B cell (primary cell): Measurements from ENCODE around the gene ZBTB17. TPM values are rescaled to one million over a fixed set of nuclear protein-coding genes. Genes with fewer than 3 reads are reported as not detected.

Source experiments
- ATAC-seq: fragments of 200-7000 bp; cut with Tn5 transposase; one replicate; pipeline ENCODE4 v1.10.0; 2021; ENCODE audit warnings: low read depth, mild to moderate bottlenecking, moderate number of reproducible peaks, moderate library complexity
- CTCF ChIA-PET: fragments of 350-600 bp; sonication (Branson Sonifier 250); formaldehyde crosslinking; loops from one replicate; lab custom pipeline; 2021; ENCODE audit warnings: antibody characterized with exemption, inconsistent platforms; lab: Charles Lee
- POLR2A ChIA-PET: fragments of 350-600 bp; sonication (Branson Sonifier 250); formaldehyde crosslinking; loops from one replicate; lab custom pipeline; 2021; ENCODE audit warnings: antibody characterized with exemption; lab: Charles Lee
- DNase-seq: peaks from one replicate; pipeline ENCODE4 v3.0.0; 2013
- H2AFZ ChIP-seq: 2 replicates; pipeline ENCODE4 v1.6.1; 2012; ENCODE audit warnings: mild to moderate bottlenecking, low read depth, low read length; ENCODE audit not compliant: insufficient read depth, poor library complexity, severe bottlenecking
- H3K27ac ChIP-seq, 2 donors: 1 replicate in 1 of 2; 2 replicates in 1 of 2; pipeline ENCODE4 v1.5.1; 2012 to 2013; ENCODE audit warnings: low read length in 2 of 2, mild to moderate bottlenecking in 2 of 2, moderate library complexity in 1 of 2
- H3K27me3 ChIP-seq, 4 experiments: fragments of 200-600 bp in 1 of 4; sonication (generic) in 1 of 4; replicated peaks in 1 of 4; 1 replicate in 2 of 4; 2 replicates in 2 of 4; pipeline versions ENCODE4 v1.6.1 to v1.7.0; 2013 to 2016; ENCODE audit warnings: low read length in 3 of 4, mild to moderate bottlenecking in 2 of 4, mixed read lengths in 1 of 4, moderate library complexity in 1 of 4; ENCODE audit not compliant: insufficient read depth in 4 of 4, control insufficient read depth in 3 of 4; ENCODE audit errors: control extremely low read depth in 1 of 4
- H3K36me3 ChIP-seq, 2 experiments: replicated peaks in 1 of 2; 1 replicate in 1 of 2; 2 replicates in 1 of 2; pipeline versions ENCODE4 v1.6.1 to v1.7.1; 2013; ENCODE audit warnings: low read length in 1 of 2; ENCODE audit not compliant: insufficient read depth in 2 of 2, control insufficient read depth in 1 of 2; ENCODE audit errors: control extremely low read depth in 1 of 2, extremely low read depth in 1 of 2
- H3K4me1 ChIP-seq, 2 donors: fragments of 200-600 bp in 1 of 2; sonication (generic) in 1 of 2; 1 replicate in 1 of 2; 2 replicates in 1 of 2; pipeline versions ENCODE4 v1.5.1 to v1.6.1; 2013 to 2017; ENCODE audit warnings: low read length in 2 of 2; ENCODE audit not compliant: control insufficient read depth in 2 of 2, insufficient read depth in 2 of 2
- H3K4me2 ChIP-seq: replicated peaks from 2 replicates; pipeline ENCODE3; 2012; ENCODE audit warnings: mild to moderate bottlenecking, low read depth, low read length; ENCODE audit not compliant: poor library complexity, severe bottlenecking
- H3K4me3 ChIP-seq, 5 experiments: fragments of 200-600 bp in 1 of 5; sonication (generic) in 1 of 5; 1 replicate in 3 of 5; 2 replicates in 2 of 5; pipeline versions ENCODE4 v1.5.1 to v1.7.0; 2011 to 2016; ENCODE audit warnings: low read length in 4 of 5, mild to moderate bottlenecking in 4 of 5, low read depth in 2 of 5, control low read depth in 1 of 5, moderate library complexity in 1 of 5; ENCODE audit not compliant: insufficient read depth in 1 of 5; ENCODE audit errors: control extremely low read depth in 1 of 5, extremely low read depth in 1 of 5
- H3K79me2 ChIP-seq: fragments of 200-600 bp; sonication (generic); one replicate; pipeline ENCODE4 v1.6.0; 2016; ENCODE audit warnings: low read length; ENCODE audit not compliant: control insufficient read depth, insufficient read depth
- H3K9ac ChIP-seq: fragments of 200-600 bp; sonication (generic); 2 replicates; pipeline ENCODE4 v1.6.1; 2017; ENCODE audit warnings: mild to moderate bottlenecking, low read length, moderate library complexity
- H3K9me3 ChIP-seq, 3 donors: one replicate each; pipeline versions ENCODE4 v1.6.1 to v1.7.1; 2013; ENCODE audit warnings: low read length in 2 of 3; ENCODE audit not compliant: control insufficient read depth in 2 of 3, insufficient read depth in 1 of 3; ENCODE audit errors: control extremely low read depth in 1 of 3
- H4K20me1 ChIP-seq: 2 replicates; pipeline ENCODE4 v1.6.0; 2012; ENCODE audit warnings: mild to moderate bottlenecking, low read length; ENCODE audit not compliant: insufficient read depth, control insufficient read depth, poor library complexity, severe bottlenecking
- H3K27ac Mint-ChIP-seq: one replicate; pipeline ENCODE4 v1.8.0; 2021; ENCODE audit warnings: mixed read lengths
- H3K27me3 Mint-ChIP-seq: one replicate; pipeline ENCODE4 v1.8.0; 2021; ENCODE audit warnings: mixed read lengths
- H3K4me1 Mint-ChIP-seq: one replicate; pipeline ENCODE4 v1.8.0; 2021; ENCODE audit warnings: mixed read lengths
- H3K4me3 Mint-ChIP-seq: one replicate; pipeline ENCODE4 v1.8.0; 2021; ENCODE audit warnings: mixed read lengths
- H3K9me3 Mint-ChIP-seq: one replicate; pipeline ENCODE4 v1.8.0; 2022; ENCODE audit warnings: mixed read lengths; ENCODE audit not compliant: insufficient read depth
- CTCF ChIP-seq: fragments of 200-600 bp; IDR thresholded peaks from one replicate; pipeline ENCODE4 v1.8.0; 2022; ENCODE audit warnings: antibody characterized with exemption, mild to moderate bottlenecking
- EZH2 ChIP-seq: IDR thresholded peaks from 2 replicates; pipeline ENCODE4 v1.6.1; 2012; ENCODE audit warnings: borderline replicate concordance, low read depth, mild to moderate bottlenecking, moderate library complexity, low read length; ENCODE audit not compliant: insufficient read depth, poor library complexity, severe bottlenecking
- WGBS: methylation state at CpG from one replicate; pipeline ENCODE4 v1.1.5; 2013; ENCODE audit warnings: missing lambda C conversion rate; ENCODE audit not compliant: insufficient coverage; 5-methylcytosine and 5-hydroxymethylcytosine counted together
- intact Hi-C: fragments of 100-400 bp; cut with micrococcal nuclease; formaldehyde crosslinking; loops from one replicate; pipeline ENCODE4 v1.10.0; 2022
- polyA plus RNA-seq: library from polyadenylated mRNA; depleted of rRNA; stranded (reverse); fragments of >200 nt; gene quantifications from 2 replicates; pipeline ENCODE4 v1.2.3, GENCODE V29; 2012
- total RNA-seq, 2 donors: library from RNA; stranded (reverse); fragments of 120-200 nt in 1 of 2; gene quantifications; 1 replicate in 1 of 2; 2 replicates in 1 of 2; pipeline versions ENCODE4 v1.2.3 to v1.2.4, GENCODE V29; 2013 to 2022

ZBTB17 gene
- total and polyA plus RNA-seq, 2 donors (not counting 1 experiment from before 2014, with no cell fraction given): 94.1 to 157 TPM

GRCh38 chr1:15991427-15992186 lies 15.7 kb upstream of the ZBTB17 start:
- H3K9me3 Mint-ChIP-seq: no peaks in the 10 kb centered on the region
- no peaks in the 10 kb centered on the region for H3K27me3 Mint-ChIP-seq
- no peaks in the 10 kb centered on the region for H3K4me1 Mint-ChIP-seq
- 86% methylated on average over 9 of the region's 11 CpGs for WGBS
- DNase-seq (no peak), ATAC-seq (no peak)
- TF ChIP-seq CTCF: no peak
- no peak for TF ChIP-seq EZH2
- no peak overlapping the region for H3K4me3 ChIP-seq
- H3K4me1 ChIP-seq: no peaks in the 10 kb centered on the region
- H2AFZ ChIP-seq: no peak overlapping the region
- H3K79me2 ChIP-seq: no peaks in the 10 kb centered on the region
- no peak overlapping the region for H3K27ac ChIP-seq
- no peak overlapping the region for H3K27ac Mint-ChIP-seq
- ChIA-PET CTCF (interaction anchor here (1.0 kb wide), 1 partner anchor 200 kb away, joined by 3 read pairs; no protein-coding TSS in a partner anchor), POLR2A (no interaction called here)
- H3K36me3 ChIP-seq: no peaks in the 10 kb centered on the region
- no peaks in the 10 kb centered on the region for H4K20me1 ChIP-seq
- intact Hi-C loops: loop anchor here (5.0 kb wide), 1 partner anchor 189 kb away; no protein-coding TSS in a partner anchor
- H3K27me3 ChIP-seq: peaks cover 0 to 7% (median under 1%) of the 10 kb centered on the region in 4 experiments
- no peak overlapping the region for H3K4me3 Mint-ChIP-seq
- H3K4me2 ChIP-seq: no peak overlapping the region
- no peaks in the 10 kb centered on the region for H3K9me3 ChIP-seq
- no peak overlapping the region for H3K9ac ChIP-seq

GRCh38 chr1:15989776-15990175 lies 13.9 kb upstream of the ZBTB17 start:
- H3K27ac ChIP-seq: no peak overlapping the region
- H3K9ac ChIP-seq: no peak overlapping the region
- CTCF ChIA-PET: no interaction called here
- Mint-ChIP-seq H3K27me3 (no peaks in the 10 kb centered on the region), H3K4me1 (no peaks in the 10 kb centered on the region), H3K4me3 (no peak overlapping the region), H3K9me3 (no peaks in the 10 kb centered on the region), H3K27ac (no peak overlapping the region)
- DNase-seq (no peak), ATAC-seq (no peak)
- H4K20me1 ChIP-seq: no peaks in the 10 kb centered on the region
- intact Hi-C loops: loop anchor here (5.0 kb wide), 1 partner anchor 187 kb away; no protein-coding TSS in a partner anchor
- TF ChIP-seq EZH2 (no peak), CTCF (no peak)
- H3K4me2 ChIP-seq: no peak overlapping the region
- no peak overlapping the region for H2AFZ ChIP-seq
- no peaks in the 10 kb centered on the region for H3K4me1 ChIP-seq
- H3K4me3 ChIP-seq: no peak overlapping the region
- WGBS: 92% methylated on average over 9 of the region's 9 CpGs
- POLR2A ChIA-PET: interaction anchor here (0.6 kb wide), 1 partner anchor 266 kb away, joined by 3 read pairs; no protein-coding TSS in a partner anchor
- no peaks in the 10 kb centered on the region for H3K9me3 ChIP-seq
- H3K27me3 ChIP-seq: peaks cover 0 to 7% (median under 1%) of the 10 kb centered on the region in 4 experiments
- no peaks in the 10 kb centered on the region for H3K79me2 ChIP-seq
- H3K36me3 ChIP-seq: no peaks in the 10 kb centered on the region
